PFSK-1 (cell line): ENCODE measurements around the gene PRKAR1B.

Source experiments
- POLR2AphosphoS5 ChIP-seq: IDR thresholded peaks from 2 replicates; pipeline ENCODE4 v1.6.1; 2012; ENCODE audit warnings: low read depth, mild to moderate bottlenecking, control low read depth, low read length, moderate library complexity
- REST ChIP-seq, 2 experiments: IDR thresholded peaks; 2 replicates each; pipeline versions ENCODE4 v1.6.1 to v1.8.0; 2011 to 2012; ENCODE audit warnings: low read depth in 2 of 2, low read length in 2 of 2, control low read depth in 1 of 2, inconsistent platforms in 1 of 2, mild to moderate bottlenecking in 1 of 2, moderate library complexity in 1 of 2; ENCODE audit not compliant: insufficient read depth in 1 of 2
- SIN3A ChIP-seq: IDR thresholded peaks from 2 replicates; pipeline ENCODE4 v1.6.1; 2012; ENCODE audit warnings: mild to moderate bottlenecking, low read length, moderate library complexity, borderline replicate concordance; ENCODE audit not compliant: insufficient read depth
- TAF1 ChIP-seq: IDR thresholded peaks from 2 replicates; pipeline ENCODE4 v1.6.1; 2012; ENCODE audit warnings: low read length, control low read depth, borderline replicate concordance; ENCODE audit not compliant: insufficient read depth

GRCh38 chr7:696426-696811 lies 30.7 kb downstream of the PRKAR1B start:
- TF ChIP-seq TAF1 (no peak), POLR2AphosphoS5 (no peak), REST (IDR thresholded peaks at IDR 0.05; ENCODE audit: insufficient read depth in 1 of 2, low read depth in 2 of 2, low read length in 2 of 2) (no peak), SIN3A (no peak)
